Activated T-helper 2 cell treated with anti-CD3 and anti-CD28 coated beads, Interferon-gamma antibody, Interleukin-2, Interleukin-4, amounts not matched to agents 10 μg/mL and 5 μg/mL and 100 μg/mL, durations not matched to agents 14 hours and 24 hours and 36 hours (primary cell): ENCODE results near the gene TM4SF1. TPM values are rescaled to one million over a fixed set of nuclear protein-coding genes. Genes with fewer than 3 reads are reported as not detected.
A peak's percentile ranks its signal among the peaks of the same experiment; 100 is the strongest.

Source experiments
- DNase-seq: peaks from one replicate; pipeline ENCODE4 v3.0.0; 2021; ENCODE audit warnings: low spot score
- H3K27ac Mint-ChIP-seq: one replicate; pipeline ENCODE4 v1.8.0; 2021; ENCODE audit warnings: mixed read lengths
- H3K27me3 Mint-ChIP-seq: one replicate; pipeline ENCODE4 v1.8.0; 2021; ENCODE audit warnings: low read depth, mixed read lengths
- H3K36me3 Mint-ChIP-seq: one replicate; pipeline ENCODE4 v1.8.0; 2021; ENCODE audit warnings: low read depth, mixed read lengths
- H3K4me1 Mint-ChIP-seq: one replicate; pipeline ENCODE4 v1.8.0; 2021; ENCODE audit warnings: low read depth, mixed read lengths
- H3K4me3 Mint-ChIP-seq: one replicate; pipeline ENCODE4 v1.8.0; 2021; ENCODE audit warnings: low read depth, mild to moderate bottlenecking, moderate library complexity, mixed read lengths
- H3K9me3 Mint-ChIP-seq: one replicate; pipeline ENCODE4 v1.8.0; 2021; ENCODE audit warnings: mixed read lengths
- intact Hi-C: fragments of 100-400 bp; cut with micrococcal nuclease; formaldehyde crosslinking; loops from one replicate; pipeline ENCODE4 v1.15.1; 2023
- total RNA-seq: library from RNA; stranded (reverse); gene quantifications from 2 replicates; pipeline ENCODE4 v1.2.3, GENCODE V29; 2022

Gene TM4SF1
- total RNA-seq, 1 donor from 2014 or later, result not detected

- Mint-ChIP-seq H3K27ac (no peak overlapping the region), H3K4me3 (no peak overlapping the region), H3K36me3 (no peaks in the 10 kb centered on the region), H3K9me3 (no peaks in the 10 kb centered on the region), H3K27me3 (peaks cover 10% of the 10 kb centered on the region), H3K4me1 (peaks cover 5% of the 10 kb centered on the region)
- DNase-seq, result no peak
- intact Hi-C loops, result no loop called here
These were observed 9.2 kb downstream of the TM4SF1 start for GRCh38 chr3:149368201-149368673.

GRCh38 chr3:149366941-149367840, 10.3 kb downstream of the TM4SF1 start:
- Mint-ChIP-seq H3K4me3 (no peak overlapping the region), H3K27me3 (peaks cover 8% of the 10 kb centered on the region), H3K9me3 (no peaks in the 10 kb centered on the region), H3K36me3 (no peaks in the 10 kb centered on the region), H3K27ac (no peak overlapping the region), H3K4me1 (peaks cover 5% of the 10 kb centered on the region)
- intact Hi-C loops, result no loop called here
- no peak for DNase-seq

- H3K36me3 Mint-ChIP-seq, result no peaks in the 10 kb centered on the region
- no peak overlapping the region for H3K27ac Mint-ChIP-seq
- no peaks in the 10 kb centered on the region for H3K9me3 Mint-ChIP-seq
- H3K27me3 Mint-ChIP-seq, result peaks cover 3% of the 10 kb centered on the region
- intact Hi-C loops, result no loop called here
- DNase-seq, result no peak
- H3K4me3 Mint-ChIP-seq, result no peak overlapping the region
- H3K4me1 Mint-ChIP-seq, result peaks cover 5% of the 10 kb centered on the region
These were observed 11.4 kb downstream of the TM4SF1 start for GRCh38 chr3:149366031-149366430.

- Mint-ChIP-seq H3K27me3 (peaks cover 5% of the 10 kb centered on the region), H3K9me3 (no peaks in the 10 kb centered on the region), H3K27ac (no peak overlapping the region), H3K4me3 (no peak overlapping the region), H3K4me1 (peaks cover 5% of the 10 kb centered on the region), H3K36me3 (no peaks in the 10 kb centered on the region)
- intact Hi-C loops, result no loop called here
- no peak for DNase-seq
These were observed 12.8 kb downstream of the TM4SF1 start for GRCh38 chr3:149364624-149365023.

GRCh38 chr3:149363053-149363452, 14.4 kb downstream of the TM4SF1 start:
- Mint-ChIP-seq H3K27ac (no peak overlapping the region), H3K4me3 (no peak overlapping the region), H3K36me3 (no peaks in the 10 kb centered on the region), H3K4me1 (peaks cover 5% of the 10 kb centered on the region), H3K9me3 (no peaks in the 10 kb centered on the region), H3K27me3 (peaks cover 12% of the 10 kb centered on the region)
- no peak for DNase-seq
- intact Hi-C loops, result no loop called here

GRCh38 chr3:149362366-149362765, 15.1 kb downstream of the TM4SF1 start:
- no peak overlapping the region for H3K4me3 Mint-ChIP-seq
- peaks cover 5% of the 10 kb centered on the region for H3K4me1 Mint-ChIP-seq
- no peaks in the 10 kb centered on the region for H3K9me3 Mint-ChIP-seq
- H3K27me3 Mint-ChIP-seq, result peaks cover 12% of the 10 kb centered on the region
- no peaks in the 10 kb centered on the region for H3K36me3 Mint-ChIP-seq
- intact Hi-C loops, result no loop called here
- no peak overlapping the region for H3K27ac Mint-ChIP-seq
- no peak for DNase-seq

GRCh38 chr3:149356630-149357029, 20.8 kb downstream of the TM4SF1 start:
- peaks cover 18% of the 10 kb centered on the region for H3K27me3 Mint-ChIP-seq
- intact Hi-C loops, result no loop called here
- H3K4me3 Mint-ChIP-seq, result no peak overlapping the region
- no peaks in the 10 kb centered on the region for H3K36me3 Mint-ChIP-seq
- no peak for DNase-seq
- H3K4me1 Mint-ChIP-seq, result no peaks in the 10 kb centered on the region
- no peak overlapping the region for H3K27ac Mint-ChIP-seq
- H3K9me3 Mint-ChIP-seq, result no peaks in the 10 kb centered on the region

GRCh38 chr3:149356044-149356592, 21.3 kb downstream of the TM4SF1 start:
- Mint-ChIP-seq H3K27ac (no peak overlapping the region), H3K9me3 (no peaks in the 10 kb centered on the region), H3K4me3 (no peak overlapping the region), H3K27me3 (peaks cover 20% of the 10 kb centered on the region), H3K4me1 (no peaks in the 10 kb centered on the region), H3K36me3 (no peaks in the 10 kb centered on the region)
- no peak for DNase-seq
- intact Hi-C loops, result no loop called here

GRCh38 chr3:149353581-149354184, 23.8 kb downstream of the TM4SF1 start:
- Mint-ChIP-seq H3K4me3 (no peak overlapping the region), H3K27ac (no peak overlapping the region), H3K4me1 (no peaks in the 10 kb centered on the region), H3K27me3 (peaks cover 27% of the 10 kb centered on the region), H3K9me3 (no peaks in the 10 kb centered on the region), H3K36me3 (no peaks in the 10 kb centered on the region)
- no peak for DNase-seq
- intact Hi-C loops, result loop anchor here (5.0 kb wide), 1 partner anchor 124 kb away; no protein-coding TSS in a partner anchor

- intact Hi-C loops, result loop anchor here (5.0 kb wide), 1 partner anchor 125 kb away; no protein-coding TSS in a partner anchor
These were observed 24.9 kb downstream of the TM4SF1 start for GRCh38 chr3:149352556-149352955.

GRCh38 chr3:149343951-149344350, 33.5 kb downstream of the TM4SF1 start:
- peaks cover 23% of the 10 kb centered on the region for H3K27me3 Mint-ChIP-seq
- no peaks in the 10 kb centered on the region for H3K36me3 Mint-ChIP-seq
- H3K4me3 Mint-ChIP-seq, result no peak overlapping the region

More at GRCh38 chr3:149352556-149352955, 24.9 kb downstream of the TM4SF1 start:
- H3K27ac Mint-ChIP-seq, result no peak overlapping the region
- DNase-seq, result peak; percentile 9
- H3K27me3 Mint-ChIP-seq, result peaks cover 23% of the 10 kb centered on the region
- no peaks in the 10 kb centered on the region for H3K9me3 Mint-ChIP-seq
- no peaks in the 10 kb centered on the region for H3K4me1 Mint-ChIP-seq
- H3K36me3 Mint-ChIP-seq, result no peaks in the 10 kb centered on the region
- H3K4me3 Mint-ChIP-seq, result no peak overlapping the region

GRCh38 chr3:149342413-149343380, 34.8 kb downstream of the TM4SF1 start:
- no peaks in the 10 kb centered on the region for H3K9me3 Mint-ChIP-seq
- DNase-seq, result no peak
- intact Hi-C loops, result no loop called here
- no peak overlapping the region for H3K27ac Mint-ChIP-seq
- no peak overlapping the region for H3K4me3 Mint-ChIP-seq
- no peaks in the 10 kb centered on the region for H3K36me3 Mint-ChIP-seq
- H3K27me3 Mint-ChIP-seq, result peaks cover 22% of the 10 kb centered on the region
- no peaks in the 10 kb centered on the region for H3K4me1 Mint-ChIP-seq

More at GRCh38 chr3:149343951-149344350, 33.5 kb downstream of the TM4SF1 start:
- no peak for DNase-seq
- H3K9me3 Mint-ChIP-seq, result no peaks in the 10 kb centered on the region
- no peaks in the 10 kb centered on the region for H3K4me1 Mint-ChIP-seq
- no peak overlapping the region for H3K27ac Mint-ChIP-seq
- intact Hi-C loops, result no loop called here
